Activated CD4-positive, CD25-positive, alpha-beta regulatory T cell treated with anti-CD3 and anti-CD28 coated beads, Interleukin-2, amount 50 U/mL, for 72 hours (primary cell): ENCODE measurements around the gene MYL7.
"Not testable (repeated sequence)": the region's sequence is repeated elsewhere in the genome, so short reads cannot be mapped to it uniquely, and the experiment has no call there.

Source experiments
- DNase-seq: peaks from one replicate; pipeline ENCODE4 v3.0.0; 2021

MYL7 gene, protein sequence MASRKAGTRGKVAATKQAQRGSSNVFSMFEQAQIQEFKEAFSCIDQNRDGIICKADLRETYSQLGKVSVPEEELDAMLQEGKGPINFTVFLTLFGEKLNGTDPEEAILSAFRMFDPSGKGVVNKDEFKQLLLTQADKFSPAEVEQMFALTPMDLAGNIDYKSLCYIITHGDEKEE

DNA sequence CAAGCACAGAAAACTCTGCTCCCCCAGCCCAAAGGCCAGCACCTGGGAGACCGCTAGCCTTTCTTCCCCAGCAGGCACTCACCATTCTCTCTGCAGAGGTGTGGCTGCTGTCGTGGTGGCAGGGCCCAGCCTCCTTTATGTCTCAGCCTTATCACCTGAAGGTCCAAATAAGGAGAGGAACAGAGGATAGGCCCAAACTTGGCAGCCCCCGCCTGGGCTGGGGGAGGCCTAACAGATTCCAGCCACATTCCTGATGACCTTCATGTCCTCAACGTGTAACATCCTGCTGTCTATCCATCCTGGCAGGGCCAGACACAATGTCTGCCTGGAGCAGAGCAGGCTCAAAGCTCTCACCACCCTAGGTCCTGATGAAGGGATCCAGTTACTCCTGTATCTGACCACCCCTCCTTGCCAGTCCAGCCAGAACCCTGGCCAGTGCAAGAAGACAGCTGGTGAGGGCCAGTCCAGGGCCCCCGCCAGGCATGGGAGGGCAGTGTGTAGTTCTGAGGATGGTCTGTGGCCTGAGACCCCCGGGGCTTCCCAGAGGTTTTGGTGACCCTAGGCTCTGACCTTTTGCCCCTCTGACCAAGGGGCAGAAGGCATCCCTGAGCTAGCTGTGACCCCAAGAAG is at the start of gene MYL7:
Gene MYL7, minus strand, starts transcription at position 112 of the 630 bp plus-strand sequence. Its CDS starts 27 bp downstream, at position 85.
- DNase-seq = no peak

DNA sequence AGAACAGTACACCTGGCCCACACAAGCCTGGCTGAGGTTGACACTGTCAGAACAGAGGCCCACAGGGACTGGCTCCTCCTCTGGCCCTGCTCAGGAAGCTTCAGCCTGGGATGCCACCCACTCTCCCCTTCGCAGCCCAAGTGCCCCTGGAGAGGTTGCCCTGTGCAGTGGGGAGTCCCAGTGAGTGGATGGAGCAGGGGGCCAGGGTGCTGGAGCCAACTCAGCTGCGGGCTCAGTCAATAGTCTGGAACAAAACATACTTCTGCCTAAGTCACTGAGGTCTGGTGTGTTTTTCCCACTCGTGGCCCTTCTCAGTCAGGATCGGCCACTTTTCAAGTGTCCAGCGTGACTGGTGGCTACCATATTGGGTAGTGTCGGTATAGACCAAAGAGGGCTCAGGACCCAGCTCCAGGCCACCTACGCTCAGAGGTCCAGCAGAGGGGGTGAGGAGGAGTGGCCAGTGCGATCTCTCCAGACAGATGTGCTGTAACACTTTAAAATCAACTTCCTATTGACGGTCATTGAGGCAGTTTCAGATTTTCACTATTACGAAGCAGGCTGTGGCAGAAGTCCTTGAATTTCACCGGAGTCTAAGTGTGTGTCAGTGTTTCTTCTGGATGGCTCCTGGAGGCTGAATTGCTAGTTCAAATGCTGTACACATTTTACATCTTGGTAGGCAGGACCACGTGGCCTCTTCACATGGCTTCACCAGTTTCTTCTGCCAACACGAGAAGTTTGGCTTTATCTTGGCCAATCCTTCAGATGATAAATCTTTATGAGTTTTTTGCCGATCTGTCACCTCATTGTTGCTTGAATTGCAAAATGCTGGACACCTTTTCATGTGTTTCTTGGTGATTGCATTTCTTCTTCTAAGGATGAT is 49.1 kb upstream of the MYL7 start:
- DNase-seq = no peak

GRCh38 chr7:44189286-44189992 is 48.3 kb upstream of the MYL7 start, which contains the start of gene GCK:
GCK (minus strand) TSS chr7:44189439; CDS start chr7:44188953, 486 bp downstream.
- DNase-seq = no peak

DNA sequence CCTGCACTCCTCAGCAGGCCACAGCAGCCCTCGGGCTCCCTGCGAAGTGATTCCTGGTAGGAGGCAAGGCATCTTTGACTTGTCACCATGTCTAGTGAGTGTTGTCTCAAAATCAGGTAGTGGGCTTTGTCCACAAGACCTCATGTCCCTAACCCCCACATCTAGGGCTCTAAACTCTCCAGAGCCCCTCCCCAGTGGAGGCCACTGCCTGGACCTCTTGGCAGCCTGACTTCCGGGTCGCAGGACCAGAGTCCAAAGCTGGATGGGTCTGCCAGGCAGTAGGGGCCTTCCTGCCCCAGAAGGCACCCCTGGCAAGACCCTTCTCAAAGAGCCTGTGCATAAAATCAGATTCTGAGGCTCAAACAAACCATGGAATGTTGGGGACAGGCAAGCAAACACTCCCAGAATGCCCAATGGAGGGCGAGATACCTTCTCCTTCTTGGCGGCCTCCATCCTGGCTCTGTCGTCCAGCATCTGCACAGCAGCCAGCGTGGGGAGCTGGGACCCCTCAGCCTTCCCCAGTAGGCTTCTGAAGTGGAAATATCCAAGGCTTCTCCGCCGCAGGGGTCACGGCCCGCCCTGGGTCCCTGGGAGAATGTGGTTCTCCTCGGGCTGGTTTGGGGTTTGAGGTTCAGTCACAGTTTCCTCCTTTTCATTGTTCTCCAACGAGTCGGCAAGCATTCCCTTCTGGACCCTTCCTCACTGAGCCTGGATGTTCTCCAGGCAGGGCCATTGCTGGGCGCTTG is 47.5 kb upstream of the MYL7 start:
- DNase-seq = no peak

DNA sequence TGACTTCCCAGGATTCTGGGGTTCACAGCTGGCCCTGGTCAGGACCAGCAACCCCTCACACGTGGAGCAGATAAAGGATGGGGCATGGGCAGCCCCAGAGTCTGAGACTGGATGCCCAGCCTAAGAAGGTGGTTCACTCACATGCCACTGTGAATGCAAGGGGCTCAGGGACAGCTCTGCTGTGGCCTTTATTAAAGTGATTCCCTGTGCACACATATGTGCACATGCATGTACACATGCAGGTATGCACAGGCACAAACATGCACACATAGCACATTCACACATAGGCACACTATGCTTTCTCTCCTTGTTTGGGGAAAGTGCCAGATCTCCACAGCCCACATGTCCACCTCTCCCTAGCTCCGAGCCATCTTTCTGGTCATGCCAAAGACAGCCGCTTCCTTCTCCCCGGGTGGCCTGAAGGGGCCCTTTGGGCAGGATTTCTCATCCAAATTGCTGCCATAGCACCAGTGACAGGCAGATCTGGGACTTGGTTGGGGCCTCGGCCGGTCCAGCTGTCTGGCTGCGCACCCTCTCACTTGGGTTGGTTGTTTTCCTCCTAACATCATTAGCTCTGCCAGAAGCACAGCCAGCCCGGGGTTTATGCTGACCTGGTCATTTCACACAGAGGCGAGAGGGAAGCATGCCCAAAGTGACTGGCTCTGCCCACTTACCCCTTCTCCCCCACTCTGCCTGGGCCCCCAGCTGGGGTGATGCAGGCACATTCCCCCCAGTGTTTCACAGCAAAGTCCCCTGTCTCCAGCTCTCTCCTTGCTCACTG is 46.7 kb upstream of the MYL7 start:
- no peak for DNase-seq

DNA sequence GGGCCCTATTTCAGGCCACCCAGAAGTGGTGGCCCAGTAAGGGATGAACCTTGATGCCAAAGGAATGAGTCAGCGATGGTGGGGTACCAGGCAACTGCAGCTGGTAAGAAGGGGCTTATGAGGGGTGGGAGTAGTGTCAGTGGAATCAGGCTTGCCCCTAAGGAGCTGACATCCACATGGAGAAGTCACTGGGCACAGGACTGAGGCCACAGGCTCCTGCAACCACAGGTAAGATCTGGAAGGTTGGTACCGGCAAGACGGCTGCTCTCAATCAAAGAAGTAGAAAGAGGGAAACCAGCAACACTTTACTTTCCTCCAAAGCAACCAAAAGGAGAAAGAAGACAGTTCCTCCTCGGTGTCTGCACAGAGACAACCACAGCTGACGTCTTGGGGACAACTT is 45.6 kb upstream of the MYL7 start:
- no peak for DNase-seq

- no peak for DNase-seq
These were observed 44.6 kb upstream of the MYL7 start for GRCh38 chr7:44185729-44186128.

DNA sequence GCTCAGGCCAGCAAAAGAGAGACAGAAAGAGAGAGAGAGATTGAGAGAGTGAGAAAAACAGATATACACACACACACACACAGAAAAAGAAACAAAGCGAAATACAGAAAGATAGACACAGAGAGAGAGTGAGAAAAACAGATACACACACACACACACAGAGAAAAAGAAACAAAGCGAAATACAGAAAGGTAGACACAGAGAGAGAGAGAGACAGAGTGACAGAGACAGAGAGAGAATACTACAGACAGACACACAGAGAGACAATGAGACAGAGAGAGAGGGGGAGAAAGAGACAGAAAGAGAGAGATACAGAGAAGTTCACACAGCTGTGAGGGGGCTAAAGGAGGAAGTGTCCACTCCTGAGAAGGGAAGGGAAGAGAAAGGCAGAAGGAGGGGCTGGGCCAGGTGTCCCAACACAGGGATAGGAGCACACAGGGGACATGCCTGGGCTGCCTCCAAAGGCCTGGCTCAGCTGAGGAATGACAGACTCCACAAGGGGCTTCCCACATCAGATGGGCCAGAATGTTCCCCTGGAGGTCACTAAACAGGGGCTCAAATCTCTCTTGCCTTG is 43.8 kb upstream of the MYL7 start:
- no peak for DNase-seq

DNA sequence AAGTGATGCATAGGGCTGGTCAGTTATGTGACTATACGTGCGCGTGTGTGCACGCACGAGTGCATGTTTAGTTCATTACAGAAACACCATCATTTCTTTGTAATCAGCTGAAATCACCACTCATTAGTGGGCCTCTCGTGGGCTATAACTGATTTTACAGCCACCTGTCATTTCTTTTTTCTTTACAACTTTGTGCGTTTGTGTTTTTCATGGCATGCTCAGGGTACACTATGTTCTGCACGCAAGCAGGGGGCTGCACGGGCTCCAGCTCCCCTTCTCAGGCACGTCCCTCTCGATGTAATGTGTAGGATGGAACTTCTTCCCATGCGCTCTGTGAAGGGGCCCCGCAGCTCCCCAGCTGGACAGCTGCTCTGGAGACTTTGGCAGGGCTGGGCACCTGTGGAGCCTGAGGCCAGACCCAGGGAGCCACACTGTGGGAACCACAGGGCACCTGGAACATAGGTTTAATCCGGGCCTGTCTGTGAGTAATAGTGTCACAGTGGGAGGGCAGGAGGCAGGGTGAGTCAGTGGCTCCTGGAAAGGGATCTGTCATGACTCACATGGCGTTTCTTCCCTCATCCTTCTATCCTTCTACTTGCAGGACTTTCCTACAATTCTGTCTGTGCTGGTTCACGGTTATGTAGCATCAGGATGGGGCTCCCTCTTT is 43.2 kb upstream of the MYL7 start:
- no peak for DNase-seq

DNA sequence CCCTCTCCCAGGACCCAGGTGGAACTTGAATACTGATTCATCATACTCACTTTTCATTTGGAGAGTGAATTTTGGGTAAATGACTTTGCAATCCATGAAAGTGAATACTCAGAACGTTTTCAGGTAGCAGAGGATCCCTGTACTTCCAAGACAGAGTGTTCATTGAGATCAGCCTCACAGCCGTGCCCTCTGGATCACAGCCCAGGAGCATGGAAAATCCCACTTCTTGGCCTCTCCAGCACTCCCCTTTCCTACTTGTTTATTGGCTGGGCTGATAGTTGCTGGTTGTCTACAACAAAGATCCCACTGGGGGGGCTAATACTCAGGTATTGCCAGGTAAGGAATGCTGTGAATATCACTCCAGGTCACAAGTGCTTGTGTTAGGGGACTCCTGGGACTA is 42.3 kb upstream of the MYL7 start:
- DNase-seq = no peak

DNA sequence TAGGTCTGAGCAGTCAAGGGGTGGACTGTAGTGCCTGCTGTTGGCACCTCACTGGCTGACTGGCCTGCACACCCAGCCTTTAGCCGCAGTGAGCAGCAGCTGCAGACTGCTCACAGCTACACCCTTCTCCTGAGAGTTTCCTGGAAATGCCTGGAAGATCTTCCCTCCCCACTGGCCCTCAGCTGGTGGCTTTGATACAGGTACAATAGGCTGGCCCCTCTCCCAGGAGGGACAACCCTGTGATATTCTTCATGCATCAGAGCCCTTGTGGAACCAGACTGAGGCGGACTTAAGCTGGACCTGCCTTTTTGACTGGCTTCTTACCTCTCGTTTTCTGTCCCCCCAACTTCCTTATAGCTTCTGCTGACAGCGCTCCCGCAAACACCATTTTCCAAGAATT is 41.7 kb upstream of the MYL7 start:
- no peak for DNase-seq

DNA sequence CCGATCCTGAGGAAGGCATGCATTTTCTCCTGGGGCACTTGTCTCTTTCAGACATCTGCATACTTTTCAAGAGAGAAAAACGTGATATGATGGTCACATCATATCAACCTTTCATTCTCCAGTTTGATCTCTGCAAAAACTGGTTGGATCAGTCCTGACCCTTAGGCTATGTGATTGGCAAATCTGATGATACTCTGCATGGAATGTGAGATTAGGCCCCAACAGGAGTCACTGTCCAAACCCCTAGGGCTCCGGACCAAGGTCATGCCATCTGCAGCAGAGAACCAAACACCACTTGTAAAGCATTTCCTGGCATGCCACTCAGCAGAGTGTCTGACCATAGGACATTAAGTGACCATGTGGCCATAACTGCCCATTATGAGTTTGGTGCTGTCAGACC is 39.5 kb upstream of the MYL7 start:
- no peak for DNase-seq

GRCh38 chr7:44177570-44178131 is 36.5 kb upstream of the MYL7 start:
- DNase-seq = no peak

DNA sequence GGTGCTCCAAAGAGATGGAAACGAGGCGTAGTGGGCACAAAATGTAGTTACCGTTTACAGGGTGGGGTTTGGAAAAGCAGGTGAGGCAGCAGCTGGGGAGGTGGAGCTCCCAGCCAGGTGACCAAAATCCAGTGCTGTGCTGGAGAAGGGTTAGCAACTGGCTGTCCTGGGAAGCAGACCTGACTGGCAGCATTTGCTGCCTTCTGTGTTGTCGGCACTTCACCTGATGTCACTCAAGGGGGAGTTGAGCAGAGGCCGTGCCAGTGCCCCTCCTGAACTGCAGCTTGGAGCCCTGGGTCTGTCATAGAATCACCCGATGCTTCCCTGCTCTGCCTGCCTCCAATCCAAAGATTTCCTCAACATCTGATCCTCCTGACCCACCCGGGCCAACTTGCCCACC is 35.4 kb upstream of the MYL7 start:
- no peak for DNase-seq

DNA sequence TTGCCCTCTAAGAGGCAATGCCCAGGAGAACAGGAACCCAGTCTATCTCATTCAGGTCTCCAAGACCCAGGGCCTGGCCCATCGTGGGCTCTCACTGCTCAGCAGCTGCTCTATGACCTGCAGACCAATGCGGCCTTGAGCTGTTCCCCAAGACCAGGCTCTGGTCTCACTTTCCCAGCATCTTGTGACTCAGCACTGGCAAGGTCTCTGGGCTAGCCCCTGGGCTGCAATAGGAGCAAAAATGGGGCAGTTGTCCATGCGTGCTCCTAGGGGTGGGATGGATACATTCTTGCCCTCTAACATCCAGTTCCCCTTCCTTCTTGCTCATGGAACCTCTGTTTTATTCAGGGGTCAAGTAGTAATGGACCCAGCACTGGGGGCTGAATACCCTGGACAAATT is 34.6 kb upstream of the MYL7 start:
- no peak for DNase-seq

- DNase-seq = not testable (repeated sequence)
These were observed 33.5 kb upstream of the MYL7 start for GRCh38 chr7:44174694-44174948.

GRCh38 chr7:44173911-44174693 is 33.0 kb upstream of the MYL7 start:
- DNase-seq = no peak

DNA sequence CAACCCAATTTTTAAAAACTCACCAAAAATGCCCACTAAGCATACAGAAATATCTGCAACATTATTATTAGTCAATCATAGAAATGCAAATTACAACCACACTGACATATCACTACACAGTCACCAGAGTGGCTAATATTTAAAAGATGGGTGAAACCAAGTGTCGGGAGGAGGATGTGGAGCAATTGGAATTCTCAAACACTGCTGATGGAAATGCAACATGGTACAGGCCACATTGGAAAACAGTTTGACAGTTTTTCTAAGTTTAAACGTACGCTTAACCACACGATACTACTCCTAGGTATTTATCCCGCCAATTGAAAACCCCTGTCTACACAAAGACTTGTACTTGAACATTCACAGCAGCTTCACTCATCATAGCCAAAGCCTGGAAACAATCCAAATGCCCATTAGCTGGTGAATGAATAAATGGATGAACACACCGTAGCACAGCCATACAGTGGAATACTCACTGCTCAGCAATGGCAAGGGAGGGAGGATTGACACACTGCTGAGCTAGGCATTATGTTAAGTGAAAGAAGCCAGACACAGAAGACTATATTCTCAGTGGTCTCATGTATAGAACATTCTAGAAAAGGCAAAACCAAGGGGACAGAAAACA is 31.8 kb upstream of the MYL7 start:
- no peak for DNase-seq

- no peak for DNase-seq
These were observed 31.2 kb upstream of the MYL7 start for GRCh38 chr7:44172352-44172751.
